ENCODE results near the gene COL11A2.

The COL11A2 gene

GRCh38 chr6:33116841-33117711 is 75.2 kb downstream of the COL11A2 start:
- no peaks in the 10 kb centered on the region for H3K9me3 ChIP-seq (ENCODE audit: severe bottlenecking)
- peak; percentile 33 for DNase-seq
- H3K27ac ChIP-seq = no peak overlapping the region
- no peaks in the 10 kb centered on the region for H3K36me3 ChIP-seq
- no peak for TF ChIP-seq CTCF (IDR thresholded peaks at IDR 0.05; ENCODE audit: low read depth, low read length)
- peak overlapping the region; percentile 29 for H3K4me3 ChIP-seq (ENCODE audit: low read depth, low read length)
- no peaks in the 10 kb centered on the region for H3K27me3 ChIP-seq (ENCODE audit: insufficient read depth, low read depth, severe bottlenecking)

GRCh38 chr6:33116417-33116816 is 75.8 kb downstream of the COL11A2 start:
- peak overlapping the region; percentile 29 for H3K4me3 ChIP-seq (ENCODE audit: low read depth, low read length)
- H3K27ac ChIP-seq = no peak overlapping the region

GRCh38 chr6:33114406-33114805 is 77.9 kb downstream of the COL11A2 start:
- H3K27me3 ChIP-seq (ENCODE audit: insufficient read depth, low read depth, severe bottlenecking) = no peaks in the 10 kb centered on the region
- no peak overlapping the region for H3K27ac ChIP-seq

More at GRCh38 chr6:33116417-33116816, 75.8 kb downstream of the COL11A2 start:
- Histone ChIP-seq H3K27me3 (ENCODE audit: insufficient read depth, low read depth, severe bottlenecking) (no peaks in the 10 kb centered on the region), H3K36me3 (no peaks in the 10 kb centered on the region), H3K9me3 (ENCODE audit: severe bottlenecking) (no peaks in the 10 kb centered on the region)
- peak; percentile 45 for DNase-seq
- TF ChIP-seq CTCF (IDR thresholded peaks at IDR 0.05; ENCODE audit: low read depth, low read length) = no peak

GRCh38 chr6:33113755-33114154 is 78.5 kb downstream of the COL11A2 start:
- H3K36me3 ChIP-seq = no peaks in the 10 kb centered on the region
- no peak for TF ChIP-seq CTCF (IDR thresholded peaks at IDR 0.05; ENCODE audit: low read depth, low read length)
- no peak for DNase-seq
- no peaks in the 10 kb centered on the region for H3K9me3 ChIP-seq (ENCODE audit: severe bottlenecking)
- no peak overlapping the region for H3K27ac ChIP-seq
- H3K4me3 ChIP-seq (ENCODE audit: low read depth, low read length) = no peak overlapping the region
- no peaks in the 10 kb centered on the region for H3K27me3 ChIP-seq (ENCODE audit: insufficient read depth, low read depth, severe bottlenecking)

More at GRCh38 chr6:33114406-33114805, 77.9 kb downstream of the COL11A2 start:
- no peaks in the 10 kb centered on the region for H3K9me3 ChIP-seq (ENCODE audit: severe bottlenecking)
- H3K36me3 ChIP-seq = no peaks in the 10 kb centered on the region
- DNase-seq = no peak
- no peak for TF ChIP-seq CTCF (IDR thresholded peaks at IDR 0.05; ENCODE audit: low read depth, low read length)
- H3K4me3 ChIP-seq (ENCODE audit: low read depth, low read length) = no peak overlapping the region
